GM10847 (cell line): ENCODE data around the gene ZYX.

ENCODE experiments used
- POLR2A ChIP-seq: IDR thresholded peaks from 2 replicates; pipeline ENCODE4 v1.6.1; 2011; ENCODE audit not compliant: insufficient read length; ENCODE audit errors: extremely low read depth

The ZYX gene

GRCh38 chr7:143387156-143387975 lies 6.2 kb downstream of the ZYX start:
- TF ChIP-seq POLR2A, result no peak

- no peak for TF ChIP-seq POLR2A
These were observed 6.9 kb downstream of the ZYX start for GRCh38 chr7:143388051-143388450.

GRCh38 chr7:143388491-143389101 lies 7.5 kb downstream of the ZYX start:
- no peak for TF ChIP-seq POLR2A

GRCh38 chr7:143389316-143390103 lies 8.4 kb downstream of the ZYX start:
- no peak for TF ChIP-seq POLR2A

- no peak for TF ChIP-seq POLR2A
These were observed 9.1 kb downstream of the ZYX start for GRCh38 chr7:143390104-143390772.

GRCh38 chr7:143390773-143391317 lies 9.7 kb downstream of the ZYX start:
- TF ChIP-seq POLR2A, result no peak

GRCh38 chr7:143391462-143392404 lies 10.6 kb downstream of the ZYX start:
- TF ChIP-seq POLR2A, result no peak

GRCh38 chr7:143392875-143393266 lies 11.7 kb downstream of the ZYX start:
- no peak for TF ChIP-seq POLR2A

GRCh38 chr7:143393267-143394041 lies 12.3 kb downstream of the ZYX start:
- no peak for TF ChIP-seq POLR2A

- TF ChIP-seq POLR2A, result no peak
These were observed 12.9 kb downstream of the ZYX start for GRCh38 chr7:143394068-143394467.

GRCh38 chr7:143394777-143395176 lies 13.6 kb downstream of the ZYX start:
- no peak for TF ChIP-seq POLR2A

- TF ChIP-seq POLR2A, result no peak
These were observed 14.3 kb downstream of the ZYX start for GRCh38 chr7:143395187-143396149.

- no peak for TF ChIP-seq POLR2A
These were observed 15.0 kb downstream of the ZYX start for GRCh38 chr7:143396182-143396581.
